GM12875 (cell line): ENCODE measurements around the gene POFUT2.

Experiments
- H3K4me3 ChIP-seq: one replicate; pipeline ENCODE4 v1.5.1; 2011; ENCODE audit warnings: low read depth, low read length, control low read depth
- TF ChIP-seq, protein P1 (sequence below): IDR thresholded peaks from 2 replicates; pipeline ENCODE4 v1.5.1; 2011; ENCODE audit warnings: low read depth, mild to moderate bottlenecking, control low read depth, inconsistent platforms, low read length, moderate library complexity, borderline replicate concordance; ENCODE audit not compliant: insufficient read depth

Gene POFUT2

DNA sequence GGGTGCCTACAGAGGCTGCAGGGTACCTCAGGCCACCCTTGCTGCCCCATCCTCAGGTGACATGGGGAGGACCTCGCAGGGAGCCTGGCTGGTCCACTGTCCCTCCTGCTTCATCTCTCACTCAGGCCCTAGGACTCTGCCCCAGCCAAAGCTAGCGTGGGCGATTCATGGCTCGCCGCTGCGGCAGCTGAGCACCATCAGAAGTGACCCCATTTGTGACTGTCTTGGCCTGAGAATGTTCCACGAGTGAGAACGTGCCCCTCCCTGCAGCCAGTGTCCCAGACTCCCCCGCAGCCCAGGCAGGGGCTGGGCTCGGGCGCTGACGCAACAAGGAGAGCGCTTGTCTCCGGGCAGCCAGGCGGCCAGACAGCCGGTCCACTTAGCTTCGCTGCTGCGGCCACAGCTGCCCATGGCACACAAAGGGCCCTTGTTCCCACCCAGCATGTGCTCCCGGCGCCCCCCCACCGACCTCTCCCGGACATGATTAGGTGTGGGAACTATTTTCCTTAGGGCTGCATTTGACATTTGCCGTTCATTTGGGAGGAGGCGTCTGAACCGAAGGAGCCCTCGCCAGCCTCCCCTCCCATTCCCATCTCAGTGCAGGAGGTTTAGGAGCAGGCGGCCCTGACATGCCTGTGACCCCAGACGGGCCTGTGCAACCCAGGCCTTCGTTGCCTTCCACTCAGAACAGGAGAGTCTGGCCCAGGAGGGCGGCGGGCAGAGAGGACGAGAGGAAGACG is 19.3 kb upstream of the POFUT2 start:
- H3K4me3 ChIP-seq, result no peak overlapping the region
- TF ChIP-seq, protein P1, sequence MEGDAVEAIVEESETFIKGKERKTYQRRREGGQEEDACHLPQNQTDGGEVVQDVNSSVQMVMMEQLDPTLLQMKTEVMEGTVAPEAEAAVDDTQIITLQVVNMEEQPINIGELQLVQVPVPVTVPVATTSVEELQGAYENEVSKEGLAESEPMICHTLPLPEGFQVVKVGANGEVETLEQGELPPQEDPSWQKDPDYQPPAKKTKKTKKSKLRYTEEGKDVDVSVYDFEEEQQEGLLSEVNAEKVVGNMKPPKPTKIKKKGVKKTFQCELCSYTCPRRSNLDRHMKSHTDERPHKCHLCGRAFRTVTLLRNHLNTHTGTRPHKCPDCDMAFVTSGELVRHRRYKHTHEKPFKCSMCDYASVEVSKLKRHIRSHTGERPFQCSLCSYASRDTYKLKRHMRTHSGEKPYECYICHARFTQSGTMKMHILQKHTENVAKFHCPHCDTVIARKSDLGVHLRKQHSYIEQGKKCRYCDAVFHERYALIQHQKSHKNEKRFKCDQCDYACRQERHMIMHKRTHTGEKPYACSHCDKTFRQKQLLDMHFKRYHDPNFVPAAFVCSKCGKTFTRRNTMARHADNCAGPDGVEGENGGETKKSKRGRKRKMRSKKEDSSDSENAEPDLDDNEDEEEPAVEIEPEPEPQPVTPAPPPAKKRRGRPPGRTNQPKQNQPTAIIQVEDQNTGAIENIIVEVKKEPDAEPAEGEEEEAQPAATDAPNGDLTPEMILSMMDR, result no peak

- TF ChIP-seq, protein P1, result no peak
- H3K4me3 ChIP-seq, result no peak overlapping the region
Observed at GRCh38 chr21:45306453-45306831, 18.7 kb upstream of the POFUT2 start.

GRCh38 chr21:45305836-45306235 is 18.1 kb upstream of the POFUT2 start:
- TF ChIP-seq, protein P1, result no peak
- H3K4me3 ChIP-seq, result no peak overlapping the region

GRCh38 chr21:45304945-45305344 is 17.2 kb upstream of the POFUT2 start:
- TF ChIP-seq, protein P1, result no peak
- H3K4me3 ChIP-seq, result no peak overlapping the region

- TF ChIP-seq, protein P1, result no peak
- H3K4me3 ChIP-seq, result no peak overlapping the region
Observed at GRCh38 chr21:45304476-45304830, 16.8 kb upstream of the POFUT2 start.

- no peak overlapping the region for H3K4me3 ChIP-seq
- TF ChIP-seq, protein P1, result no peak
Observed at GRCh38 chr21:45303751-45304475, 16.2 kb upstream of the POFUT2 start.
